ENCODE data around the gene ASAH2.
"Not testable (repeated sequence)": the region's sequence is repeated elsewhere in the genome, so short reads cannot be mapped to it uniquely, and the experiment has no call there.

ASAH2 gene

GRCh38 chr10:50281967-50282522 lies 30.7 kb upstream of the ASAH2 start:
- peaks cover 0 to 5% of the 10 kb centered on the region in 2 donors for H3K4me1 ChIP-seq (ENCODE audit: control insufficient read depth in 1 of 2, insufficient read depth in 2 of 2, low read length in 2 of 2)

GRCh38 chr10:50281210-50281966 lies 30.1 kb upstream of the ASAH2 start:
- H3K27me3 ChIP-seq (ENCODE audit: control insufficient read depth in 1 of 2, insufficient read depth in 2 of 2, low read length in 2 of 2), result no peaks in the 10 kb centered on the region
- H3K9me3 ChIP-seq (ENCODE audit: control insufficient read depth in 1 of 2, low read length in 2 of 2), result no peaks in the 10 kb centered on the region
- no peak overlapping the region for H3K27ac ChIP-seq (ENCODE audit: low read depth, low read length)
- H3K9ac ChIP-seq (ENCODE audit: low read depth in 1 of 2, low read length in 2 of 2), result no peak overlapping the region
- H3K4me3 ChIP-seq (ENCODE audit: low read depth in 1 of 2, low read length in 2 of 2), result no peak overlapping the region
- H3K4me1 ChIP-seq (ENCODE audit: control insufficient read depth in 1 of 2, insufficient read depth in 2 of 2, low read length in 2 of 2), result peaks cover 0 to 5% of the 10 kb centered on the region in 2 donors
- H3K36me3 ChIP-seq (ENCODE audit: control insufficient read depth in 1 of 2, insufficient read depth in 2 of 2, low read length in 2 of 2), result no peaks in the 10 kb centered on the region

More at GRCh38 chr10:50281967-50282522, 30.7 kb upstream of the ASAH2 start:
- Histone ChIP-seq H3K9ac (ENCODE audit: low read depth in 1 of 2, low read length in 2 of 2) (no peak overlapping the region), H3K9me3 (ENCODE audit: control insufficient read depth in 1 of 2, low read length in 2 of 2) (no peaks in the 10 kb centered on the region), H3K27me3 (ENCODE audit: control insufficient read depth in 1 of 2, insufficient read depth in 2 of 2, low read length in 2 of 2) (no peaks in the 10 kb centered on the region), H3K27ac (ENCODE audit: low read depth, low read length) (no peak overlapping the region), H3K4me3 (ENCODE audit: low read depth in 1 of 2, low read length in 2 of 2) (no peak overlapping the region), H3K36me3 (ENCODE audit: control insufficient read depth in 1 of 2, insufficient read depth in 2 of 2, low read length in 2 of 2) (no peaks in the 10 kb centered on the region)

- Histone ChIP-seq H3K9me3 (ENCODE audit: control insufficient read depth in 1 of 2, low read length in 2 of 2) (no peaks in the 10 kb centered on the region), H3K9ac (ENCODE audit: low read depth in 1 of 2, low read length in 2 of 2) (no peak overlapping the region), H3K4me3 (ENCODE audit: low read depth in 1 of 2, low read length in 2 of 2) (no peak overlapping the region), H3K27me3 (ENCODE audit: control insufficient read depth in 1 of 2, insufficient read depth in 2 of 2, low read length in 2 of 2) (no peaks in the 10 kb centered on the region), H3K4me1 (ENCODE audit: control insufficient read depth in 1 of 2, insufficient read depth in 2 of 2, low read length in 2 of 2) (peaks cover 0 to 5% of the 10 kb centered on the region in 2 donors), H3K27ac (ENCODE audit: low read depth, low read length) (no peak overlapping the region), H3K36me3 (ENCODE audit: control insufficient read depth in 1 of 2, insufficient read depth in 2 of 2, low read length in 2 of 2) (no peaks in the 10 kb centered on the region)
Measured at GRCh38 chr10:50280049-50280841, 28.9 kb upstream of the ASAH2 start.

GRCh38 chr10:50279489-50279888 lies 28.2 kb upstream of the ASAH2 start:
- Histone ChIP-seq H3K27me3 (ENCODE audit: control insufficient read depth in 1 of 2, insufficient read depth in 2 of 2, low read length in 2 of 2) (no peaks in the 10 kb centered on the region), H3K27ac (ENCODE audit: low read depth, low read length) (no peak overlapping the region), H3K9me3 (ENCODE audit: control insufficient read depth in 1 of 2, low read length in 2 of 2) (no peaks in the 10 kb centered on the region), H3K36me3 (ENCODE audit: control insufficient read depth in 1 of 2, insufficient read depth in 2 of 2, low read length in 2 of 2) (no peaks in the 10 kb centered on the region), H3K9ac (ENCODE audit: low read depth in 1 of 2, low read length in 2 of 2) (no peak overlapping the region), H3K4me1 (ENCODE audit: control insufficient read depth in 1 of 2, insufficient read depth in 2 of 2, low read length in 2 of 2) (peaks cover 0 to 5% of the 10 kb centered on the region in 2 donors), H3K4me3 (ENCODE audit: low read depth in 1 of 2, low read length in 2 of 2) (no peak overlapping the region)

- no peaks in the 10 kb centered on the region for H3K36me3 ChIP-seq (ENCODE audit: control insufficient read depth in 1 of 2, insufficient read depth in 2 of 2, low read length in 2 of 2)
- no peak overlapping the region for H3K9ac ChIP-seq (ENCODE audit: low read depth in 1 of 2, low read length in 2 of 2)
- H3K27me3 ChIP-seq (ENCODE audit: control insufficient read depth in 1 of 2, insufficient read depth in 2 of 2, low read length in 2 of 2), result no peaks in the 10 kb centered on the region
- H3K9me3 ChIP-seq (ENCODE audit: control insufficient read depth in 1 of 2, low read length in 2 of 2), result no peaks in the 10 kb centered on the region
- no peak overlapping the region for H3K27ac ChIP-seq (ENCODE audit: low read depth, low read length)
- H3K4me1 ChIP-seq (ENCODE audit: control insufficient read depth in 1 of 2, insufficient read depth in 2 of 2, low read length in 2 of 2), result peaks cover 0 to 5% of the 10 kb centered on the region in 2 donors
- no peak overlapping the region for H3K4me3 ChIP-seq (ENCODE audit: low read depth in 1 of 2, low read length in 2 of 2)
Measured at GRCh38 chr10:50275650-50276235, 24.4 kb upstream of the ASAH2 start.

GRCh38 chr10:50272531-50272930 lies 21.2 kb upstream of the ASAH2 start:
- no peaks in the 10 kb centered on the region for H3K9me3 ChIP-seq (ENCODE audit: control insufficient read depth in 1 of 2, low read length in 2 of 2)
- no peaks in the 10 kb centered on the region for H3K36me3 ChIP-seq (ENCODE audit: control insufficient read depth in 1 of 2, insufficient read depth in 2 of 2, low read length in 2 of 2)
- H3K9ac ChIP-seq (ENCODE audit: low read depth in 1 of 2, low read length in 2 of 2), result no peak overlapping the region
- H3K4me3 ChIP-seq (ENCODE audit: low read depth in 1 of 2, low read length in 2 of 2), result no peak overlapping the region
- H3K27me3 ChIP-seq (ENCODE audit: control insufficient read depth in 1 of 2, insufficient read depth in 2 of 2, low read length in 2 of 2), result no peaks in the 10 kb centered on the region
- H3K27ac ChIP-seq (ENCODE audit: low read depth, low read length), result no peak overlapping the region
- no peaks in the 10 kb centered on the region for H3K4me1 ChIP-seq (ENCODE audit: control insufficient read depth in 1 of 2, insufficient read depth in 2 of 2, low read length in 2 of 2)

- Histone ChIP-seq H3K4me3 (ENCODE audit: low read depth in 1 of 2, low read length in 2 of 2) (no peak overlapping the region), H3K9me3 (ENCODE audit: control insufficient read depth in 1 of 2, low read length in 2 of 2) (no peaks in the 10 kb centered on the region), H3K27ac (ENCODE audit: low read depth, low read length) (no peak overlapping the region), H3K9ac (ENCODE audit: low read depth in 1 of 2, low read length in 2 of 2) (no peak overlapping the region), H3K4me1 (ENCODE audit: control insufficient read depth in 1 of 2, insufficient read depth in 2 of 2, low read length in 2 of 2) (no peaks in the 10 kb centered on the region), H3K27me3 (ENCODE audit: control insufficient read depth in 1 of 2, insufficient read depth in 2 of 2, low read length in 2 of 2) (no peaks in the 10 kb centered on the region), H3K36me3 (ENCODE audit: control insufficient read depth in 1 of 2, insufficient read depth in 2 of 2, low read length in 2 of 2) (no peaks in the 10 kb centered on the region)
Measured at GRCh38 chr10:50271564-50272250, 20.4 kb upstream of the ASAH2 start.

GRCh38 chr10:50267877-50268276 lies 16.6 kb upstream of the ASAH2 start:
- not testable (repeated sequence) for H3K27me3 ChIP-seq (ENCODE audit: control insufficient read depth in 1 of 2, insufficient read depth in 2 of 2, low read length in 2 of 2); H3K4me1 ChIP-seq (ENCODE audit: control insufficient read depth in 1 of 2, insufficient read depth in 2 of 2, low read length in 2 of 2); H3K9ac ChIP-seq (ENCODE audit: low read depth in 1 of 2, low read length in 2 of 2); H3K27ac ChIP-seq (ENCODE audit: low read depth, low read length); H3K9me3 ChIP-seq (ENCODE audit: control insufficient read depth in 1 of 2, low read length in 2 of 2); H3K36me3 ChIP-seq (ENCODE audit: control insufficient read depth in 1 of 2, insufficient read depth in 2 of 2, low read length in 2 of 2); H3K4me3 ChIP-seq (ENCODE audit: low read depth in 1 of 2, low read length in 2 of 2)

GRCh38 chr10:50262625-50263024 lies 11.3 kb upstream of the ASAH2 start:
- not testable (repeated sequence) for H3K27ac ChIP-seq (ENCODE audit: low read depth, low read length); H3K27me3 ChIP-seq (ENCODE audit: control insufficient read depth in 1 of 2, insufficient read depth in 2 of 2, low read length in 2 of 2); H3K9ac ChIP-seq (ENCODE audit: low read depth in 1 of 2, low read length in 2 of 2); H3K4me3 ChIP-seq (ENCODE audit: low read depth in 1 of 2, low read length in 2 of 2); H3K9me3 ChIP-seq (ENCODE audit: control insufficient read depth in 1 of 2, low read length in 2 of 2); H3K36me3 ChIP-seq (ENCODE audit: control insufficient read depth in 1 of 2, insufficient read depth in 2 of 2, low read length in 2 of 2)
- H3K4me1 ChIP-seq (ENCODE audit: control insufficient read depth in 1 of 2, insufficient read depth in 2 of 2, low read length in 2 of 2), result peaks cover 11 to 18% of the 10 kb centered on the region in 2 donors
